ENCODE data around the gene C18orf32. TPM values are rescaled to one million over a fixed set of nuclear protein-coding genes. Genes with fewer than 3 reads are reported as not detected.
A peak's percentile ranks its signal among the peaks of the same experiment; 100 is the strongest.
"Not testable (repeated sequence)": the region's sequence is repeated elsewhere in the genome, so short reads cannot be mapped to it uniquely, and the experiment has no call there.

Gene C18orf32
- total RNA-seq, 2 donors from 2014 or later: 14.6 to 25.9 TPM

GRCh38 chr18:49486134-49486533 lies 900 bp downstream of the C18orf32 start:
- Mint-ChIP-seq H3K36me3 (peaks cover 37 to 38% of the 10 kb centered on the region in 2 donors), H3K27ac (peak overlapping the region; percentile 96 to 98), H3K9me3 (no peaks in the 10 kb centered on the region)
- DNase-seq (ENCODE audit: low spot score in 2 of 2): no peak
- ATAC-seq: no peak

- Mint-ChIP-seq H3K9me3 (no peaks in the 10 kb centered on the region), H3K36me3 (peaks cover 18 to 20% of the 10 kb centered on the region in 2 donors), H3K27ac (no peak overlapping the region)
- ATAC-seq: no peak
- no peak for DNase-seq (ENCODE audit: low spot score in 2 of 2)
Observed at GRCh38 chr18:49483198-49483597, 3.8 kb downstream of the C18orf32 start.

- peaks cover 16 to 19% of the 10 kb centered on the region in 2 donors for H3K36me3 Mint-ChIP-seq
- H3K27ac Mint-ChIP-seq: no peak overlapping the region
- no peaks in the 10 kb centered on the region for H3K9me3 Mint-ChIP-seq
- ATAC-seq (no peak), DNase-seq (ENCODE audit: low spot score in 2 of 2) (no peak)
Observed at GRCh38 chr18:49481907-49482306, 5.1 kb downstream of the C18orf32 start.

- Mint-ChIP-seq H3K27ac (no peak overlapping the region), H3K9me3 (no peaks in the 10 kb centered on the region), H3K36me3 (peaks cover 13 to 16% of the 10 kb centered on the region in 2 donors)
- ATAC-seq: no peak
- no peak for DNase-seq (ENCODE audit: low spot score in 2 of 2)
Observed at GRCh38 chr18:49481317-49481716, 5.7 kb downstream of the C18orf32 start.

GRCh38 chr18:49479381-49480137 lies 7.5 kb downstream of the C18orf32 start:
- ATAC-seq (peak in 1 of 2 donors; percentile 22), DNase-seq (ENCODE audit: low spot score in 2 of 2) (no peak)
- Mint-ChIP-seq H3K36me3 (peaks cover 11 to 16% of the 10 kb centered on the region in 2 donors), H3K27ac (peak overlapping the region; percentile 39 to 44), H3K9me3 (no peaks in the 10 kb centered on the region)

- Mint-ChIP-seq H3K36me3 (peaks cover 5 to 7% of the 10 kb centered on the region in 2 donors), H3K27ac (peak overlapping the region in 1 of 2 donors; percentile 73), H3K9me3 (no peaks in the 10 kb centered on the region)
- ATAC-seq (no peak), DNase-seq (ENCODE audit: low spot score in 2 of 2) (no peak)
Observed at GRCh38 chr18:49476664-49477411, 10.2 kb downstream of the C18orf32 start.

GRCh38 chr18:49474935-49475334 lies 12.1 kb downstream of the C18orf32 start:
- DNase-seq (ENCODE audit: low spot score in 2 of 2); H3K27ac Mint-ChIP-seq; H3K36me3 Mint-ChIP-seq; ATAC-seq; H3K9me3 Mint-ChIP-seq: not testable (repeated sequence)

GRCh38 chr18:49473721-49474120 lies 13.3 kb downstream of the C18orf32 start:
- Mint-ChIP-seq H3K9me3 (no peaks in the 10 kb centered on the region), H3K36me3 (no peaks in the 10 kb centered on the region), H3K27ac (no peak overlapping the region)
- ATAC-seq: no peak
- DNase-seq (ENCODE audit: low spot score in 2 of 2): no peak

GRCh38 chr18:49472459-49472858 lies 14.6 kb downstream of the C18orf32 start:
- H3K9me3 Mint-ChIP-seq: no peaks in the 10 kb centered on the region
- no peaks in the 10 kb centered on the region for H3K36me3 Mint-ChIP-seq
- H3K27ac Mint-ChIP-seq: no peak overlapping the region
- ATAC-seq (no peak), DNase-seq (ENCODE audit: low spot score in 2 of 2) (no peak)

- DNase-seq (ENCODE audit: low spot score in 2 of 2): no peak
- ATAC-seq: no peak
- Mint-ChIP-seq H3K9me3 (no peaks in the 10 kb centered on the region), H3K27ac (no peak overlapping the region), H3K36me3 (no peaks in the 10 kb centered on the region)
Observed at GRCh38 chr18:49471532-49471931, 15.5 kb downstream of the C18orf32 start.

GRCh38 chr18:49467599-49467998 lies 19.4 kb downstream of the C18orf32 start:
- DNase-seq (ENCODE audit: low spot score in 2 of 2): no peak
- Mint-ChIP-seq H3K9me3 (no peaks in the 10 kb centered on the region), H3K36me3 (no peaks in the 10 kb centered on the region), H3K27ac (no peak overlapping the region)
- ATAC-seq: no peak

GRCh38 chr18:49467019-49467563 lies 19.9 kb downstream of the C18orf32 start:
- Mint-ChIP-seq H3K9me3 (no peaks in the 10 kb centered on the region), H3K36me3 (no peaks in the 10 kb centered on the region), H3K27ac (no peak overlapping the region)
- DNase-seq (ENCODE audit: low spot score in 2 of 2): no peak
- ATAC-seq: no peak

GRCh38 chr18:49464718-49465598 lies 22.1 kb downstream of the C18orf32 start:
- Mint-ChIP-seq H3K9me3 (no peaks in the 10 kb centered on the region), H3K27ac (no peak overlapping the region), H3K36me3 (peaks cover 0 to 5% of the 10 kb centered on the region in 2 donors)
- ATAC-seq (no peak), DNase-seq (ENCODE audit: low spot score in 2 of 2) (no peak)

GRCh38 chr18:49461602-49461977 lies 25.4 kb downstream of the C18orf32 start:
- no peak for ATAC-seq
- DNase-seq (ENCODE audit: low spot score in 2 of 2): no peak
- Mint-ChIP-seq H3K9me3 (no peaks in the 10 kb centered on the region), H3K36me3 (peaks cover 0 to 5% of the 10 kb centered on the region in 2 donors), H3K27ac (no peak overlapping the region)

GRCh38 chr18:49460976-49461601 lies 25.9 kb downstream of the C18orf32 start:
- Mint-ChIP-seq H3K36me3 (peaks cover 0 to 5% of the 10 kb centered on the region in 2 donors), H3K9me3 (no peaks in the 10 kb centered on the region), H3K27ac (peak overlapping the region; percentile 86 to 93)
- DNase-seq (ENCODE audit: low spot score in 2 of 2) (no peak), ATAC-seq (peak in 1 of 2 donors; percentile 47)

All from activated naive CD4-positive, alpha-beta T cell treated with anti-CD3 and anti-CD28 coated beads, Interleukin-2, amount 50 U/mL, for 72 hours (primary cell).